Measurements from ENCODE around the gene NTRK2. TPM values are rescaled to one million over a fixed set of nuclear protein-coding genes. Genes with fewer than 3 reads are reported as not detected.

The NTRK2 gene
- polyA plus RNA-seq, 1 donor (not counting 4 experiments of a cell fraction or from before 2014, with no cell fraction given): 0.08 TPM

DNA sequence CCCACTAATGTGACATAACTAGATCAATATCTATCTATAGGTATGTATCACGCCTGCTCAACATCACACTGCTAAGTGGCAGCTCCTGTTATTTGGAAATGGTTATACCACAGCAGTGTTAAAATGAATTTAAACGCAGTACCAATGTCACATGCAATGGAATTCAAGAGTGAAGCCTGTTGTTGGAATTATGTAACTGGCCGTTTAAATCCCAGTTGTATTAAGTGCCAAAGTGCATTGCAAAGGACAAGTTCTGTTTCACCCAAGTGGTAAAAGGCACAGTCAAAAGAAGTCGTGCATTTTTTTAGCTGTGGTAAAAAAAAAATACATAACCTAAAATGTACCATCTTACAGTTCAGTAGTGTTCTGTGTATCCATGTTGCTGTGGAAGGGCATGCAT, 4.3 kb downstream of the NTRK2 start:
- no peak overlapping the region for H3K4me2 ChIP-seq (ENCODE audit: control insufficient read depth, extremely low read depth, insufficient read depth, low read depth, low read length)
- H3K27ac ChIP-seq (ENCODE audit: control insufficient read depth, insufficient read depth, low read length): no peak overlapping the region
- dilution Hi-C loops (cut with MboI; ENCODE audit: extremely low pct_ligation_motif_present, low sequenced_read_pairs): no loop called here
- H4K20me1 ChIP-seq (ENCODE audit: control insufficient read depth, extremely low read depth, insufficient read depth, low read length): no peaks in the 10 kb centered on the region
- FAIRE-seq (no peak), DNase-seq (ENCODE audit: low read depth, low spot score) (no peak)
- no peaks in the 10 kb centered on the region for H3K9me1 ChIP-seq (ENCODE audit: control insufficient read depth, extremely low read depth, insufficient read depth, low read length)
- H3K9ac ChIP-seq (ENCODE audit: control insufficient read depth, extremely low read depth, insufficient read depth, low read length): no peak overlapping the region
- no peaks in the 10 kb centered on the region for H3K36me3 ChIP-seq (ENCODE audit: control insufficient read depth in 2 of 2, extremely low read depth in 1 of 2, insufficient read depth in 2 of 2, low read length in 2 of 2)
- no peak overlapping the region for H3K4me3 ChIP-seq (ENCODE audit: control insufficient read depth in 2 of 3, extremely low read depth in 1 of 3, insufficient read depth in 2 of 3, low read depth in 1 of 3, low read length in 3 of 3)
- H3K4me1 ChIP-seq (ENCODE audit: control insufficient read depth, extremely low read depth, insufficient read depth, low read length): peaks cover 16% of the 10 kb centered on the region
- H2AFZ ChIP-seq (ENCODE audit: control insufficient read depth, low read length): no peak overlapping the region
- H3K9me3 ChIP-seq (ENCODE audit: control insufficient read depth, low read depth, low read length): no peaks in the 10 kb centered on the region
- H3K79me2 ChIP-seq (ENCODE audit: control insufficient read depth, insufficient read depth, low read length): no peaks in the 10 kb centered on the region
- TF ChIP-seq, protein P1, sequence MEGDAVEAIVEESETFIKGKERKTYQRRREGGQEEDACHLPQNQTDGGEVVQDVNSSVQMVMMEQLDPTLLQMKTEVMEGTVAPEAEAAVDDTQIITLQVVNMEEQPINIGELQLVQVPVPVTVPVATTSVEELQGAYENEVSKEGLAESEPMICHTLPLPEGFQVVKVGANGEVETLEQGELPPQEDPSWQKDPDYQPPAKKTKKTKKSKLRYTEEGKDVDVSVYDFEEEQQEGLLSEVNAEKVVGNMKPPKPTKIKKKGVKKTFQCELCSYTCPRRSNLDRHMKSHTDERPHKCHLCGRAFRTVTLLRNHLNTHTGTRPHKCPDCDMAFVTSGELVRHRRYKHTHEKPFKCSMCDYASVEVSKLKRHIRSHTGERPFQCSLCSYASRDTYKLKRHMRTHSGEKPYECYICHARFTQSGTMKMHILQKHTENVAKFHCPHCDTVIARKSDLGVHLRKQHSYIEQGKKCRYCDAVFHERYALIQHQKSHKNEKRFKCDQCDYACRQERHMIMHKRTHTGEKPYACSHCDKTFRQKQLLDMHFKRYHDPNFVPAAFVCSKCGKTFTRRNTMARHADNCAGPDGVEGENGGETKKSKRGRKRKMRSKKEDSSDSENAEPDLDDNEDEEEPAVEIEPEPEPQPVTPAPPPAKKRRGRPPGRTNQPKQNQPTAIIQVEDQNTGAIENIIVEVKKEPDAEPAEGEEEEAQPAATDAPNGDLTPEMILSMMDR (optimal IDR thresholded peaks at IDR 0.05 in 1 of 3, IDR thresholded peaks at IDR 0.05 in 1 of 3, conservative IDR thresholded peaks at IDR 0.05 in 1 of 3; ENCODE audit: extremely low read depth in 1 of 3, insufficient read depth in 2 of 3, low read length in 3 of 3): no peak
- TF ChIP-seq EZH2 (IDR thresholded peaks at IDR 0.05; ENCODE audit: low read length): no peak
- peaks cover 24% of the 10 kb centered on the region for H3K27me3 ChIP-seq (ENCODE audit: control insufficient read depth, extremely low read depth, insufficient read depth, low read length)

DNA sequence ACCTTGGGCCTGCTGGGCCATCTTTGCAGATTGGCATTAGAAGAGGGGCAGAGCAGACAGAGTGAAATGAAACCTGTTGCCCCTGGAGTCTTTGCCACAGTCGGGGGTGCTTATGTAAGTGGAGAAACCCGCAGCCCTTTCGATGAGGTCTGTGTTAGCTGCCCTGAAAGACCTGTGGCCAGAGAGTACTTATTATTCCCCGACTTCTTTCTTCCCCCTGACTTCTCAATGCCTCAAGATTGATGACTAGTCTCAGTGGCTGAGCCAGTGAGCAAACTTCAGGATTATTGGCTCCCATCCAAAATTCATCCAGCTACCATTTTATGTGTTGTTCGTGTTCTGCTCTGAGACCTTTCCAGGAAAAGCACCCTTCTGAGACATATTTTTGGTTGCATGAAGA, 7.6 kb downstream of the NTRK2 start:
- H3K4me2 ChIP-seq (ENCODE audit: control insufficient read depth, extremely low read depth, insufficient read depth, low read depth, low read length): no peak overlapping the region
- no peak overlapping the region for H3K9ac ChIP-seq (ENCODE audit: control insufficient read depth, extremely low read depth, insufficient read depth, low read length)
- no peak overlapping the region for H3K27ac ChIP-seq (ENCODE audit: control insufficient read depth, insufficient read depth, low read length)
- no peak for DNase-seq (ENCODE audit: low read depth, low spot score)
- H3K36me3 ChIP-seq (ENCODE audit: control insufficient read depth in 2 of 2, extremely low read depth in 1 of 2, insufficient read depth in 2 of 2, low read length in 2 of 2): no peaks in the 10 kb centered on the region
- peaks cover 3% of the 10 kb centered on the region for H3K27me3 ChIP-seq (ENCODE audit: control insufficient read depth, extremely low read depth, insufficient read depth, low read length)
- H3K4me1 ChIP-seq (ENCODE audit: control insufficient read depth, extremely low read depth, insufficient read depth, low read length): peaks cover 3% of the 10 kb centered on the region
- H3K9me1 ChIP-seq (ENCODE audit: control insufficient read depth, extremely low read depth, insufficient read depth, low read length): no peaks in the 10 kb centered on the region
- no peaks in the 10 kb centered on the region for H4K20me1 ChIP-seq (ENCODE audit: control insufficient read depth, extremely low read depth, insufficient read depth, low read length)
- H3K4me3 ChIP-seq (ENCODE audit: control insufficient read depth in 2 of 3, extremely low read depth in 1 of 3, insufficient read depth in 2 of 3, low read depth in 1 of 3, low read length in 3 of 3): no peak overlapping the region
- dilution Hi-C loops (cut with MboI; ENCODE audit: extremely low pct_ligation_motif_present, low sequenced_read_pairs): no loop called here
- H3K79me2 ChIP-seq (ENCODE audit: control insufficient read depth, insufficient read depth, low read length): no peaks in the 10 kb centered on the region
- H3K9me3 ChIP-seq (ENCODE audit: control insufficient read depth, low read depth, low read length): no peaks in the 10 kb centered on the region
- no peak for FAIRE-seq
- no peak overlapping the region for H2AFZ ChIP-seq (ENCODE audit: control insufficient read depth, low read length)
- TF ChIP-seq, protein P1 (optimal IDR thresholded peaks at IDR 0.05 in 1 of 3, IDR thresholded peaks at IDR 0.05 in 1 of 3, conservative IDR thresholded peaks at IDR 0.05 in 1 of 3; ENCODE audit: extremely low read depth in 1 of 3, insufficient read depth in 2 of 3, low read length in 3 of 3): no peak
- TF ChIP-seq EZH2 (IDR thresholded peaks at IDR 0.05; ENCODE audit: low read length): no peak
